ENCODE measurements around the gene ABHD17A. TPM values are rescaled to one million over a fixed set of nuclear protein-coding genes. Genes with fewer than 3 reads are reported as not detected.

Gene ABHD17A
- total RNA-seq, 1 experiment from 2014 or later = 94.1 TPM

GRCh38 chr19:1839658-1840540, 45.4 kb downstream of the ABHD17A start:
- no peak for DNase-seq (ENCODE audit: low read depth)

DNA sequence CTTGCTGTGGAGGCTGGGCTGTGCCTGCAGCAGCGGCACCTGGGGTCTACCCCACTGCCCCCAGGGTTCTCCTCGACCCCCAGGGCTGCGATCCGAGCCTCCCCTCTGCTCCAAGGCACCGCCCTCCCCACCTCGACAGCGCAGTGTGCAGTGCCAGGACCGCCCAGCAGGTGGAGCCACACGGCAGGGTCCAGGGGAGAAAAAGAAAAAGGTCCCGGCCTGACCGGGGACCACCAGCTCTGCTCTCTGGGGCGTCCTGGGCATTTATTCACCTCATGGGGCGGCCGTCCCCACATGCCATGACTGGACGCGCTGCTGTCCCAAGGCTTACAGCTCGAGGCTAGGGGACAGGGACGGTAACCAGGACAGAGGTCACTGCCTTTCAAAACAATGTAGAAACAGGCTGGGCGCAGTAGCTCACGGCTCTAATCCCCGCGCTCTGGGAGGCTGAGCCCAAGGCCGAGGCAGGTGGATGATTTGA, 47.6 kb downstream of the ABHD17A start:
- no peak for DNase-seq (ENCODE audit: low read depth)

- no peak for DNase-seq (ENCODE audit: low read depth)
Observed at GRCh38 chr19:1837222-1837565, 48.1 kb downstream of the ABHD17A start.

- no peak for DNase-seq (ENCODE audit: low read depth)
Observed at GRCh38 chr19:1836458-1837221, 48.7 kb downstream of the ABHD17A start.

- DNase-seq (ENCODE audit: low read depth) = no peak
Observed at GRCh38 chr19:1833540-1833939, 51.8 kb downstream of the ABHD17A start.

GRCh38 chr19:1832046-1832663, 53.1 kb downstream of the ABHD17A start:
- no peak for DNase-seq (ENCODE audit: low read depth)

- no peak for DNase-seq (ENCODE audit: low read depth)
Observed at GRCh38 chr19:1830978-1831377, 54.3 kb downstream of the ABHD17A start.

DNA sequence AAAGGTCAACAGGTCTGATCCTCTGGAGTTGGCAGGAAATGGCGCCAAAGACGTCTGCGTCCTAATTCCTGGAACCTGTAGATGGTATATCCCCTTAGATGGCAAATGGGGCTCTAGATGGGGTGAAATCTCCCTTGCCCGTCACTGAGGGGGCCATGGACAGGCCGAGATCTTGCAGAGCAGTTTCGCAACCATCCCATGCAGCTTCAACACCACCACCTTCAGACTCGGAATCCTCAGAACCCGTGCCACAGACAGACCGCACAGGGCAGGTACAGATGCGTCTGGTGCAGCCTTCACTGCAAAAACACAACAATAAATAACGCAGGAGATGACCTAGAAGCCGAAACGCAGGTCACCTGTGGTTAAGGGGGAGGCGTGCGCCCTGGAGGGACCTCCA, 54.7 kb downstream of the ABHD17A start:
- no peak for DNase-seq (ENCODE audit: low read depth)

- no peak for DNase-seq (ENCODE audit: low read depth)
Observed at GRCh38 chr19:1829958-1830357, 55.3 kb downstream of the ABHD17A start.

- no peak for DNase-seq (ENCODE audit: low read depth)
Observed at GRCh38 chr19:1828279-1829238, 56.7 kb downstream of the ABHD17A start.

DNA sequence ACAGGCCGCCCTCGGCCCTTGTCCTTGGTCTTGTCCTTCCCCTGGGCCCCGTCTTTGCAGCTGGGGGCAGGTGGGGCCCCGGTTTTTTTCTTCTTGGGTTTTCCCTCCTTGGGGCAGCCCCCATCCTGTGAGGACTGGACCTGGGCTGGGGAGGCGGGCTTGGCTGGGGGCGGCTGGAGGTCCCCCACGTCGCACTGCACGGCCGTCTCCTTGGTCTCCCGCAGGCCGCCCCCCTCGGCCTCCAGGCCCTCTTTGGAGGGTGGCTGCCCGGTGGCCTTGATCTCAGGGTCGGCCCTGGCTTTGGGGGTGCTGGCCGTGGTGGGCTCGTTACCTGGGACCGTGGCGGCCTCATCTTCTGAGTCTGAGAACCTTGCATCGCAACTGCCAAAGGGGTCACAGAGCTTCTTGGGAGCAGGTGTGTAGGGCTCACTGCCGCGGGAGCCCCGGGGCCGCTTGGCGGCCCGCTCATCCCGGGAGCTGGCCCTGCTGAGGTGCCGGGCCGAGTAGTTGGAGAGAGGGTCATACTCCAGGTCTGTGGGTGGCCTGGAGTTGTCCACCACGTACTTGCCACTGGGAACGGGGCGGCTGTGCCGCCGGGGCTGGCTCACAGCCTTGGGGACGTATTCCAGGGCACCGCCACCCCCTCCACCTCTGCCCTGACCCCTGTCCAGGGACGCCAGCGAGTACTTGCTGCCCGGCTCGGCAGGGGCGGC, 57.6 kb downstream of the ABHD17A start:
- DNase-seq (ENCODE audit: low read depth) = no peak

Other genes with a start within 250 kb of the ABHD17A start
- gene TCF3, start 232.9 kb downstream of the ABHD17A start, total RNA-seq (2014; rRNA removed; shearing (Covaris generic)) = 38.1 and 90.7 TPM in 2 replicates
- not detected in 2 replicates for gene ONECUT3, start 132.0 kb downstream of the ABHD17A start, total RNA-seq (2014; rRNA removed; shearing (Covaris generic))
- 5.8 and 6.4 TPM in 2 replicates for gene ATP8B3, start 73.2 kb downstream of the ABHD17A start, total RNA-seq (2014; rRNA removed; shearing (Covaris generic))
- 3.4 and 13.8 TPM in 2 replicates for gene REXO1, start 37.0 kb downstream of the ABHD17A start, total RNA-seq (2014; rRNA removed; shearing (Covaris generic))
- gene KLF16, start 21.9 kb downstream of the ABHD17A start, total RNA-seq (2014; rRNA removed; shearing (Covaris generic)) = 1.2 and 8.4 TPM in 2 replicates
- gene ADAT3, start 19.9 kb upstream of the ABHD17A start, total RNA-seq (2014; rRNA removed; shearing (Covaris generic)) = 1.0 and 6.7 TPM in 2 replicates
- 75.5 and 98.0 TPM in 2 replicates for gene SCAMP4, start 19.9 kb upstream of the ABHD17A start, total RNA-seq (2014; rRNA removed; shearing (Covaris generic))
- gene CSNK1G2, start 55.7 kb upstream of the ABHD17A start, total RNA-seq (2014; rRNA removed; shearing (Covaris generic)) = 50.1 and 70.7 TPM in 2 replicates
- 32.4 and 63.3 TPM in 2 replicates for gene BTBD2, start 130.2 kb upstream of the ABHD17A start, total RNA-seq (2014; rRNA removed; shearing (Covaris generic))
- 60.0 and 80.9 TPM in 2 replicates for gene MKNK2, start 165.7 kb upstream of the ABHD17A start, total RNA-seq (2014; rRNA removed; shearing (Covaris generic))
- 9.6 and 19.1 TPM in 2 replicates for gene MOB3A, start 210.8 kb upstream of the ABHD17A start, total RNA-seq (2014; rRNA removed; shearing (Covaris generic))
- gene IZUMO4, start 211.4 kb upstream of the ABHD17A start, total RNA-seq (2014; rRNA removed; shearing (Covaris generic)) = 0.15 TPM in 1 of 2 replicates, not detected in the other